ENCODE data around the gene PI4K2A. TPM values are rescaled to one million over a fixed set of nuclear protein-coding genes. Genes with fewer than 3 reads are reported as not detected.
A peak's percentile ranks its signal among the peaks of the same experiment; 100 is the strongest.

Gene PI4K2A
- total RNA-seq, 1 donor from 2014 or later: 12.4 TPM

DNA sequence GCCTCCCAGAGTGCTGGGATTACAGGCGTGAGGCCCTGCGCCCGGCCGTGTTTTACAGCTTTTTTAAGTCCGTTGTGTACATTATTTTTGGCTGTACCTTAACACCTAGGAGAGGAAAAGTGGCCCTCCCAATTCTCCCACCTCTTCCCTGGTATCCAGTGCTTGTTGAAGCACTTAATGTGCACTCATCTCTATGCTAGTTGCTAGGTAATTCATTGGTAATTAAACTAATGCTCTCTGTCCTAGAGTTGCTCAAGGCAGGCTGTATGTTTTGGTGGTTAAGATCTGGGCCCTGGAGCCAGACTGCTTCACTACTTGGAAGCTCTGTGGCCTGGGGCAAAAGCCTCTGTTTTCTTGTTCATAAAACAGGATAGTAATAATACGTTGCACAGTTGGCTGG lies 27.0 kb downstream of the PI4K2A start:
- no peak overlapping the region for H3K27ac ChIP-seq (replicated peaks)
- TF ChIP-seq, protein P1, sequence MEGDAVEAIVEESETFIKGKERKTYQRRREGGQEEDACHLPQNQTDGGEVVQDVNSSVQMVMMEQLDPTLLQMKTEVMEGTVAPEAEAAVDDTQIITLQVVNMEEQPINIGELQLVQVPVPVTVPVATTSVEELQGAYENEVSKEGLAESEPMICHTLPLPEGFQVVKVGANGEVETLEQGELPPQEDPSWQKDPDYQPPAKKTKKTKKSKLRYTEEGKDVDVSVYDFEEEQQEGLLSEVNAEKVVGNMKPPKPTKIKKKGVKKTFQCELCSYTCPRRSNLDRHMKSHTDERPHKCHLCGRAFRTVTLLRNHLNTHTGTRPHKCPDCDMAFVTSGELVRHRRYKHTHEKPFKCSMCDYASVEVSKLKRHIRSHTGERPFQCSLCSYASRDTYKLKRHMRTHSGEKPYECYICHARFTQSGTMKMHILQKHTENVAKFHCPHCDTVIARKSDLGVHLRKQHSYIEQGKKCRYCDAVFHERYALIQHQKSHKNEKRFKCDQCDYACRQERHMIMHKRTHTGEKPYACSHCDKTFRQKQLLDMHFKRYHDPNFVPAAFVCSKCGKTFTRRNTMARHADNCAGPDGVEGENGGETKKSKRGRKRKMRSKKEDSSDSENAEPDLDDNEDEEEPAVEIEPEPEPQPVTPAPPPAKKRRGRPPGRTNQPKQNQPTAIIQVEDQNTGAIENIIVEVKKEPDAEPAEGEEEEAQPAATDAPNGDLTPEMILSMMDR (IDR thresholded peaks at IDR 0.05; ENCODE audit: borderline replicate concordance): no peak
- H3K9me3 ChIP-seq (replicated peaks): no peaks in the 10 kb centered on the region
- no peak overlapping the region for H3K4me3 ChIP-seq
- peaks cover 69% of the 10 kb centered on the region for H3K36me3 ChIP-seq
- no peaks in the 10 kb centered on the region for H3K4me1 ChIP-seq
- no peaks in the 10 kb centered on the region for H3K27me3 ChIP-seq (ENCODE audit: low read depth)
- DNase-seq: no peak
- intact Hi-C loops (cut with micrococcal nuclease): no loop called here

DNA sequence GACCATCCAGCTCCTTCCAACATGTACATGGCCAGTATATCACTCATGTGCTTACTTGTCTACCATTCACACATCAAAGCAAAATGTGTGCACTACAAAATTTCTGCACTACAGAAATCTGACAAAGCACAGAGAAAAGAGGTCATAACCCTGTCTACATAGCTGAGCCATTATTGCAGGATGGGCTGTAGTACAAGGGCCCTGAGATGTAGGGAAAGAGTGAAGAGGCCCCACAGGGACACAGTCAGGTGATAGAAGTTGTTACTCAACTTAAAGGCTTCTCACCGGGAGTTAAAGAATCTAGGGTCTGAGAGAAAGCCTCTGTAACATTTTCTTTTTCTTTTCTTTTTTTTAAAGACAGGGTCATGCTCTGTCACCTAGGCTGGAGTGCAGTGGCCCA lies 29.1 kb downstream of the PI4K2A start:
- intact Hi-C loops (cut with micrococcal nuclease): no loop called here
- peaks cover 8% of the 10 kb centered on the region for H3K4me1 ChIP-seq
- H3K9me3 ChIP-seq (replicated peaks): no peaks in the 10 kb centered on the region
- peaks cover 67% of the 10 kb centered on the region for H3K36me3 ChIP-seq
- no peak overlapping the region for H3K27ac ChIP-seq (replicated peaks)
- TF ChIP-seq, protein P1 (IDR thresholded peaks at IDR 0.05; ENCODE audit: borderline replicate concordance): no peak
- no peaks in the 10 kb centered on the region for H3K27me3 ChIP-seq (ENCODE audit: low read depth)
- DNase-seq: no peak
- no peak overlapping the region for H3K4me3 ChIP-seq

DNA sequence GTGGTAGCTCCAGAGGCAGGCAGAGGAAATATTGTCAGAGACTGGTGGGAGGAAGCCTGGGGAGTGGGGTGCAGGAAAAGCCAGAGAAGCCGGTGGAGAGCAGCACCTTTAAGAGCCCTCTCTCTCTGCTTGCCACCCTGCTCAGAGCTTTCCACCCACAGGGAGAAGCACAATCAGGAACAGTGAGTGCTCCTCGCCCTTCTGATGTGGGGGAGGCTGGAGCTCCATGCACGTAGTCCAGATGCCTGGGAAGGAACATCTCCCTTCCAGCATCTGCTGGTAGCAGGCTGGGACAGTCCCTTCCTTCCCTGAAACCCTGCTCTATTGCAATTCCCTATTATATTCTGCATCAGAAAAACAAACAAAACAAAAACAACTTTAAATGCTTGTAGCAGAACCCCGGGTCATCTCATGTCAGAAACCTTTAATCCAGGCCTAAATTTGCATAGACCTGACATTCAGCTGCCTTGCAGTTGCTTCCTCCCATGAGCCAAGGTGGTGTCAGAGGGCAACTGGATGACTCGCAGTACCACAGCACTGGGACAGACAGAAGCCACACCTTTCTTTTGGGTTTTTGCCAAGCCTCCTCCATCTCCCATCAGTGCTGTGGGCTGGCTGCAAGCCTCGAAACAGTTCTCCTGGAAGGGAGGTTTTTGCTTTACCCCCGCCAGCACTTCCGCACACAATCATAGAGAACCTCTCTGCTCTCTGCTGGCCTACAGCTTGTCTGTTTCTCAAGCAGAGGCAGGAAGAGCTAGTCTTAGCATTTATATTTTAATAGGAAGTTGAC lies 33.5 kb downstream of the PI4K2A start:
- no peak for DNase-seq
- intact Hi-C loops (cut with micrococcal nuclease): no loop called here
- peak overlapping the region; percentile 48 for H3K27ac ChIP-seq (replicated peaks)
- H3K36me3 ChIP-seq: peaks cover 68% of the 10 kb centered on the region
- no peak overlapping the region for H3K4me3 ChIP-seq
- no peaks in the 10 kb centered on the region for H3K9me3 ChIP-seq (replicated peaks)
- TF ChIP-seq, protein P1 (IDR thresholded peaks at IDR 0.05; ENCODE audit: borderline replicate concordance): no peak
- H3K4me1 ChIP-seq: peaks cover 10% of the 10 kb centered on the region
- H3K27me3 ChIP-seq (ENCODE audit: low read depth): no peaks in the 10 kb centered on the region

DNA sequence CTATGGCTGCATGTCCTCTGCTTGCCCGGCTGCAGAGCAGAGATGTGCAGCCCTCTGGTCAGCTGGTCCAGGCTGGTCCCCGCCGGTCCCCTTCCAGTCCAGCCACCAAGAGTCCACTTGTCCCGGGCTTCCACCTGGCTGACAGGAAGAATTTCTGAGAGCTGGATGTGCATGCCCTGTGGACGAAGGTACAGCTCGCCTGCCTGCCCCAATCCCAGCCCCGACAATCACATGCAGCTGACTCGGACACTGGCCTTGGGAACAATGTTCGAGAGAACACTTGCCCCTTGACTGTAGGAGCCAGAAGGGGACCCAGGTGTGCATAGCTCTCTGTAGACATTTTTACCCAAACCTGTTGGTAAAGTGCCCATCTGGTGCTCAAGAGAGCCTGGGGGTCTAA lies 34.8 kb downstream of the PI4K2A start:
- Histone ChIP-seq H3K27ac (replicated peaks) (no peak overlapping the region), H3K36me3 (peaks cover 60% of the 10 kb centered on the region), H3K27me3 (ENCODE audit: low read depth) (no peaks in the 10 kb centered on the region), H3K9me3 (replicated peaks) (no peaks in the 10 kb centered on the region), H3K4me3 (no peak overlapping the region), H3K4me1 (peaks cover 10% of the 10 kb centered on the region)
- intact Hi-C loops (cut with micrococcal nuclease): no loop called here
- TF ChIP-seq, protein P1 (IDR thresholded peaks at IDR 0.05; ENCODE audit: borderline replicate concordance): no peak
- no peak for DNase-seq

DNA sequence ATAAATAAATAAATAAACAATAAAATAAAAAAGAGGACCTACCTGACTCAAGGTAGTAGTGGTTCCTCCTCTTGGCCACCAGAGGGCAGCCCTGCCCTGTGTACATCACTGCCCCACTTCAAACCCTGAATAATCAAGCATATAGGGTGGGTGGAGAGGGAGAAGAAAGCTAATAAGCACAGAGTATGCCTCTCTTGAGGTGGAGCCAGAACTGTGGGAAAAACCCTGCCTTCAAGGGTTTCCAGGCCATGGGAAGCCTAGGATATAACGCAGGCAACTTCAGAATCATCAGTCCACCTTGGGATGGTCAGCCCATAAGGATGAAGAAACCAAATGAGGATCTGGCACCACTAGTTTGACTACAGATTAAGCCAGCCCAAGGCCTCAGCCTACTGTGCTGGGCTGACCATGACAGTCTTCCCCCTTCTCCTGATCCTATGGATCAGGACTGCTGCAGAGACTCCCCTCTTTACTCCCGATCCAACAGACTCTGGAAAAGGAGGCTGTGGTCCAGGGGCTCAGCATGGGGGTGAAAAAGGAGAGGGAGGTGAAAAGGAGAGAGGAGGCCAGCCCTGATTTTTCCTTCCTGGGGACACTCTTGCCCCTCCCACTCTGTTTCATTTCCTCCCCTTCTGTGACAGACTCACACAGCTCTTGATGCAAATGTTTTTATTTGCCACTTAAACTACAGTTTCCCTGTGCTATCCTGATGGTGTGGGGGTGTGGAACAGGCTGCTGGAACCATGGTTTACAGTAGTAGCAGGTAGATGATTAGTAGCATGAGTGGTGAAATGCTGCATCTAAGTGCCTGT lies 36.5 kb downstream of the PI4K2A start:
- TF ChIP-seq, protein P1 (IDR thresholded peaks at IDR 0.05; ENCODE audit: borderline replicate concordance): peak; percentile 92
- Histone ChIP-seq H3K36me3 (peaks cover 59% of the 10 kb centered on the region), H3K27ac (replicated peaks) (no peak overlapping the region), H3K4me1 (peaks cover 11% of the 10 kb centered on the region), H3K4me3 (no peak overlapping the region), H3K9me3 (replicated peaks) (no peaks in the 10 kb centered on the region), H3K27me3 (ENCODE audit: low read depth) (no peaks in the 10 kb centered on the region)
- DNase-seq: no peak
- intact Hi-C loops (cut with micrococcal nuclease): no loop called here

Data from left ventricle myocardium inferior (tissue), 1 donor.